WTC11 (cell line): ENCODE results near the gene IQGAP2. TPM values are rescaled to one million over a fixed set of nuclear protein-coding genes. Genes with fewer than 3 reads are reported as not detected.

Experiments
- ATAC-seq: fragments of 200-7000 bp; cut with Tn5 transposase; 2 replicates; pipeline ENCODE4 v1.10.0; 2021; ENCODE audit warnings: mild to moderate bottlenecking, moderate library complexity
- CTCF ChIA-PET: fragments of 300-600 bp; sonication (Branson Sonifier 250); formaldehyde crosslinking; loops from one replicate; lab custom pipeline; 2021; ENCODE audit warnings: antibody characterized with exemption; lab: Charles Lee
- POLR2A ChIA-PET: fragments of 350-600 bp; sonication (Branson Sonifier 250); formaldehyde crosslinking; loops from one replicate; lab custom pipeline; 2021; ENCODE audit warnings: antibody characterized with exemption; lab: Charles Lee
- DNase-seq: peaks from one replicate; pipeline ENCODE4 v3.0.0; 2021; ENCODE audit warnings: low spot score
- H3K27ac Mint-ChIP-seq: 2 replicates; pipeline ENCODE4 v1.8.0; 2021; ENCODE audit warnings: mixed read lengths
- H3K27me3 Mint-ChIP-seq: 2 replicates; pipeline ENCODE4 v1.8.0; 2021; ENCODE audit warnings: low read depth, mild to moderate bottlenecking, moderate library complexity, mixed read lengths
- H3K36me3 Mint-ChIP-seq: 2 replicates; pipeline ENCODE4 v1.8.0; 2021; ENCODE audit warnings: mixed read lengths
- H3K4me1 Mint-ChIP-seq: 2 replicates; pipeline ENCODE4 v1.8.0; 2022; ENCODE audit warnings: mixed read lengths
- H3K4me3 Mint-ChIP-seq: 2 replicates; pipeline ENCODE4 v1.8.0; 2021; ENCODE audit warnings: mild to moderate bottlenecking, moderate library complexity, mixed read lengths
- H3K9me3 Mint-ChIP-seq: 2 replicates; pipeline ENCODE4 v1.8.0; 2021; ENCODE audit warnings: mixed read lengths
- ARID4B ChIP-seq: sonication (generic); formaldehyde crosslinking; IDR thresholded peaks from 2 replicates; pipeline ENCODE4 v1.8.0; 2023; ENCODE audit warnings: missing genetic modification reagents, mild to moderate bottlenecking, borderline replicate concordance
- GABPB1 ChIP-seq: sonication (generic); formaldehyde crosslinking; IDR thresholded peaks from 2 replicates; pipeline ENCODE4 v1.8.1; 2023; ENCODE audit warnings: mild to moderate bottlenecking, missing genetic modification reagents
- IRF1 ChIP-seq: sonication (generic); formaldehyde crosslinking; IDR thresholded peaks from 2 replicates; pipeline ENCODE4 v1.8.0; 2023; ENCODE audit warnings: missing genetic modification reagents
- MLX ChIP-seq: sonication (generic); formaldehyde crosslinking; IDR thresholded peaks from 2 replicates; pipeline ENCODE4 v1.8.1; 2023; ENCODE audit warnings: mild to moderate bottlenecking, missing genetic modification reagents, moderate library complexity
- NR3C1 ChIP-seq: sonication (generic); formaldehyde crosslinking; conservative IDR thresholded peaks from 2 replicates; pipeline ENCODE4 v1.8.1; 2023; ENCODE audit warnings: low read depth, mild to moderate bottlenecking, missing genetic modification reagents
- RELA ChIP-seq: sonication (generic); formaldehyde crosslinking; IDR thresholded peaks from 2 replicates; pipeline ENCODE4 v1.8.1; 2022; ENCODE audit warnings: missing genetic modification reagents, mild to moderate bottlenecking, borderline replicate concordance
- RORB ChIP-seq: fragments of 250-450 bp; sonication (Bioruptor Pico); IDR thresholded peaks from 2 replicates; pipeline ENCODE4 v1.9.0; 2021; ENCODE audit warnings: mild to moderate bottlenecking
- SMAD4 ChIP-seq: sonication (generic); formaldehyde crosslinking; IDR thresholded peaks from 2 replicates; pipeline ENCODE4 v1.8.0; 2022; ENCODE audit warnings: mild to moderate bottlenecking, missing genetic modification reagents
- ZNF263 ChIP-seq: sonication (generic); formaldehyde crosslinking; IDR thresholded peaks from 2 replicates; pipeline ENCODE4 v1.8.1; 2022; ENCODE audit warnings: low read depth, mild to moderate bottlenecking, moderate library complexity, missing genetic modification reagents
- ZNF317 ChIP-seq: sonication (generic); formaldehyde crosslinking; IDR thresholded peaks from 2 replicates; pipeline ENCODE4 v1.8.1; 2023; ENCODE audit warnings: low read depth, mild to moderate bottlenecking, moderate library complexity, missing genetic modification reagents, borderline replicate concordance
- ZNF396 ChIP-seq: fragments of 250-450 bp; sonication (Bioruptor Pico); IDR thresholded peaks from 2 replicates; pipeline ENCODE4 v1.8.0; 2021; ENCODE audit warnings: mild to moderate bottlenecking, moderate library complexity, borderline replicate concordance
- ZSCAN18 ChIP-seq: fragments of 250-450 bp; sonication (Bioruptor Pico); IDR thresholded peaks from 2 replicates; pipeline ENCODE4 v2.1.2; 2022; ENCODE audit warnings: mild to moderate bottlenecking, moderate library complexity
- total RNA-seq: library from RNA; stranded (reverse); gene quantifications from 3 replicates; pipeline ENCODE4 v1.2.3, GENCODE V29; 2021
- TF ChIP-seq, protein P1 (sequence below): sonication (generic); formaldehyde crosslinking; IDR thresholded peaks from 2 replicates; pipeline ENCODE4 v1.8.0; 2022; ENCODE audit warnings: mild to moderate bottlenecking, missing genetic modification reagents
- TF ChIP-seq, protein P2 (sequence below): sonication (generic); formaldehyde crosslinking; IDR thresholded peaks from 2 replicates; pipeline ENCODE4 v1.8.0; 2023; ENCODE audit warnings: mild to moderate bottlenecking, missing genetic modification reagents
- TF ChIP-seq, protein P3 (sequence below): sonication (generic); formaldehyde crosslinking; IDR thresholded peaks from 2 replicates; pipeline ENCODE4 v1.8.0; 2022; ENCODE audit warnings: missing genetic modification reagents
- TF ChIP-seq, protein P4 (sequence below): fragments of 250-450 bp; sonication (Bioruptor Pico); conservative IDR thresholded peaks from 2 replicates; pipeline ENCODE4 v1.9.0; 2021; ENCODE audit warnings: mild to moderate bottlenecking

Gene IQGAP2
- total RNA-seq, 1 experiment from 2014 or later, result 70.6 TPM

- POLR2A ChIA-PET, result no interaction called here
- H3K27me3 Mint-ChIP-seq, result no peaks in the 10 kb centered on the region
- CTCF ChIA-PET, result no interaction called here
- peaks cover 3% of the 10 kb centered on the region for H3K36me3 Mint-ChIP-seq
- no peak for TF ChIP-seq RELA (CRISPR knock-in tag)
- TF ChIP-seq, protein P1, sequence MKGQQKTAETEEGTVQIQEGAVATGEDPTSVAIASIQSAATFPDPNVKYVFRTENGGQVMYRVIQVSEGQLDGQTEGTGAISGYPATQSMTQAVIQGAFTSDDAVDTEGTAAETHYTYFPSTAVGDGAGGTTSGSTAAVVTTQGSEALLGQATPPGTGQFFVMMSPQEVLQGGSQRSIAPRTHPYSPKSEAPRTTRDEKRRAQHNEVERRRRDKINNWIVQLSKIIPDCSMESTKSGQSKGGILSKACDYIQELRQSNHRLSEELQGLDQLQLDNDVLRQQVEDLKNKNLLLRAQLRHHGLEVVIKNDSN (CRISPR knock-in tag), result no peak
- no peak for TF ChIP-seq ZSCAN18
- TF ChIP-seq, protein P2, sequence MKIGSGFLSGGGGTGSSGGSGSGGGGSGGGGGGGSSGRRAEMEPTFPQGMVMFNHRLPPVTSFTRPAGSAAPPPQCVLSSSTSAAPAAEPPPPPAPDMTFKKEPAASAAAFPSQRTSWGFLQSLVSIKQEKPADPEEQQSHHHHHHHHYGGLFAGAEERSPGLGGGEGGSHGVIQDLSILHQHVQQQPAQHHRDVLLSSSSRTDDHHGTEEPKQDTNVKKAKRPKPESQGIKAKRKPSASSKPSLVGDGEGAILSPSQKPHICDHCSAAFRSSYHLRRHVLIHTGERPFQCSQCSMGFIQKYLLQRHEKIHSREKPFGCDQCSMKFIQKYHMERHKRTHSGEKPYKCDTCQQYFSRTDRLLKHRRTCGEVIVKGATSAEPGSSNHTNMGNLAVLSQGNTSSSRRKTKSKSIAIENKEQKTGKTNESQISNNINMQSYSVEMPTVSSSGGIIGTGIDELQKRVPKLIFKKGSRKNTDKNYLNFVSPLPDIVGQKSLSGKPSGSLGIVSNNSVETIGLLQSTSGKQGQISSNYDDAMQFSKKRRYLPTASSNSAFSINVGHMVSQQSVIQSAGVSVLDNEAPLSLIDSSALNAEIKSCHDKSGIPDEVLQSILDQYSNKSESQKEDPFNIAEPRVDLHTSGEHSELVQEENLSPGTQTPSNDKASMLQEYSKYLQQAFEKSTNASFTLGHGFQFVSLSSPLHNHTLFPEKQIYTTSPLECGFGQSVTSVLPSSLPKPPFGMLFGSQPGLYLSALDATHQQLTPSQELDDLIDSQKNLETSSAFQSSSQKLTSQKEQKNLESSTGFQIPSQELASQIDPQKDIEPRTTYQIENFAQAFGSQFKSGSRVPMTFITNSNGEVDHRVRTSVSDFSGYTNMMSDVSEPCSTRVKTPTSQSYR, result no peak
- no peak for TF ChIP-seq MLX
- no peak for TF ChIP-seq NR3C1 (CRISPR knock-in tag)
- TF ChIP-seq ZNF317 (CRISPR knock-in tag), result no peak
- no peak for TF ChIP-seq SMAD4 (CRISPR knock-in tag)
- TF ChIP-seq, protein P3, sequence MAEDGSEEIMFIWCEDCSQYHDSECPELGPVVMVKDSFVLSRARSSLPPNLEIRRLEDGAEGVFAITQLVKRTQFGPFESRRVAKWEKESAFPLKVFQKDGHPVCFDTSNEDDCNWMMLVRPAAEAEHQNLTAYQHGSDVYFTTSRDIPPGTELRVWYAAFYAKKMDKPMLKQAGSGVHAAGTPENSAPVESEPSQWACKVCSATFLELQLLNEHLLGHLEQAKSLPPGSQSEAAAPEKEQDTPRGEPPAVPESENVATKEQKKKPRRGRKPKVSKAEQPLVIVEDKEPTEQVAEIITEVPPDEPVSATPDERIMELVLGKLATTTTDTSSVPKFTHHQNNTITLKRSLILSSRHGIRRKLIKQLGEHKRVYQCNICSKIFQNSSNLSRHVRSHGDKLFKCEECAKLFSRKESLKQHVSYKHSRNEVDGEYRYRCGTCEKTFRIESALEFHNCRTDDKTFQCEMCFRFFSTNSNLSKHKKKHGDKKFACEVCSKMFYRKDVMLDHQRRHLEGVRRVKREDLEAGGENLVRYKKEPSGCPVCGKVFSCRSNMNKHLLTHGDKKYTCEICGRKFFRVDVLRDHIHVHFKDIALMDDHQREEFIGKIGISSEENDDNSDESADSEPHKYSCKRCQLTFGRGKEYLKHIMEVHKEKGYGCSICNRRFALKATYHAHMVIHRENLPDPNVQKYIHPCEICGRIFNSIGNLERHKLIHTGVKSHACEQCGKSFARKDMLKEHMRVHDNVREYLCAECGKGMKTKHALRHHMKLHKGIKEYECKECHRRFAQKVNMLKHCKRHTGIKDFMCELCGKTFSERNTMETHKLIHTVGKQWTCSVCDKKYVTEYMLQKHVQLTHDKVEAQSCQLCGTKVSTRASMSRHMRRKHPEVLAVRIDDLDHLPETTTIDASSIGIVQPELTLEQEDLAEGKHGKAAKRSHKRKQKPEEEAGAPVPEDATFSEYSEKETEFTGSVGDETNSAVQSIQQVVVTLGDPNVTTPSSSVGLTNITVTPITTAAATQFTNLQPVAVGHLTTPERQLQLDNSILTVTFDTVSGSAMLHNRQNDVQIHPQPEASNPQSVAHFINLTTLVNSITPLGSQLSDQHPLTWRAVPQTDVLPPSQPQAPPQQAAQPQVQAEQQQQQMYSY (CRISPR knock-in tag), result no peak
- no peak for TF ChIP-seq IRF1 (CRISPR knock-in tag)
- no peak for TF ChIP-seq RORB (CRISPR knock-in tag)
- TF ChIP-seq, protein P4, sequence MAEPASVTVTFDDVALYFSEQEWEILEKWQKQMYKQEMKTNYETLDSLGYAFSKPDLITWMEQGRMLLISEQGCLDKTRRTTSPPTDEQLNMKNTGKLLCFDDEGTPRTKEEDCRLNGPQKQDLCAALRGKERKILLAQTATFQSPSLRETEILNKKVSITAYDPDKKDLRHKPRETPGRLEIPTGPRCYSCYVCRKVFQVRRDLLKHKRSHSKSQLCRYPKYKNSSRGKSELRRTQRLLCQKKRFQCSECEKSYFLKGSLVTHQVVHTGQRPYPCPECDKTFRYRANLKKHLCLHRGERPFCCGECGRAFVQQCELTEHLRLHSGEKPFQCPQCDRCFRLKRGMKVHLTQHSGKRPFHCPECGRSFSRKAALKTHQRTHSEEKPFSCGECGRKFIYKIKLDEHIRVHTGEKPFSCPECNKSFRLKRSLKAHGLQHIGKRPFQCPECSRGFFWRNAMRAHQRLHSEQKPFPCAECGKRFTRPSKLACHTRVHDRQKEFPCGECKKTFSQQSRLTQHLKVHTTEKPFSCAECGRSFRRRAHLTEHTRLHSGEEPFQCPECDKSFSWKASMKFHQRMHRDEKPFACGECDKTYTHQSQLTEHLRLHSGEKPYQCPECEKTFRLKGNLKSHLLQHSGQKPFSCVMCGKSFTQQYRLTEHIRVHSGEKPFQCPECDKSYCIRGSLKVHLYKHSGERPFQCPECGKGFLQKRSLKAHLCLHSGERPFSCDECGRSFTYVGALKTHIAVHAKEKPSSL, result no peak
- no peak for TF ChIP-seq ZNF263 (CRISPR knock-in tag)
- no peak for TF ChIP-seq ARID4B (CRISPR knock-in tag)
- TF ChIP-seq ZNF396 (CRISPR knock-in tag), result no peak
- no peak for TF ChIP-seq GABPB1 (CRISPR knock-in tag)
- H3K4me1 Mint-ChIP-seq, result peaks cover 60% of the 10 kb centered on the region
- peak overlapping the region; percentile 71; the same call in 1 of the 2 replicates for H3K27ac Mint-ChIP-seq
- DNase-seq, result no peak
- no peak overlapping the region for H3K4me3 Mint-ChIP-seq
- no peak for ATAC-seq
- peaks cover 6% of the 10 kb centered on the region; the same call in 1 of the 2 replicates for H3K9me3 Mint-ChIP-seq
Measured at GRCh38 chr5:76456258-76456657, 53.2 kb downstream of the IQGAP2 start.
